Loucy (cell line): Measurements from ENCODE around the gene CDC42EP3.

Experiments
- H2AFZ ChIP-seq: fragments of 200-600 bp; sonication (generic); 2 replicates; pipeline ENCODE4 v1.6.0; 2016; ENCODE audit warnings: antibody characterized with exemption, mild to moderate bottlenecking, low read length, moderate library complexity
- H3F3A ChIP-seq: fragments of 200-600 bp; 2 replicates; pipeline ENCODE4 v1.6.0; 2016; ENCODE audit warnings: antibody characterized with exemption, low read depth, mild to moderate bottlenecking
- H3K27me3 ChIP-seq: fragments of 200-600 bp; sonication (generic); 2 replicates; pipeline ENCODE4 v1.6.1; 2014; ENCODE audit warnings: low read length, mild to moderate bottlenecking; ENCODE audit not compliant: insufficient read depth, poor library complexity, severe bottlenecking
- H3K36me3 ChIP-seq: fragments of 200-600 bp; sonication (generic); 2 replicates; pipeline ENCODE4 v1.6.1; 2016; ENCODE audit warnings: low read length; ENCODE audit not compliant: insufficient read depth
- H3K4me1 ChIP-seq: fragments of 200-600 bp; sonication (generic); 2 replicates; pipeline ENCODE4 v1.5.1; 2014; ENCODE audit warnings: low read length, mild to moderate bottlenecking; ENCODE audit not compliant: insufficient read depth, poor library complexity, severe bottlenecking
- H3K4me2 ChIP-seq: fragments of 200-600 bp; sonication (generic); 2 replicates; pipeline ENCODE4 v1.6.0; 2014; ENCODE audit warnings: antibody characterized with exemption, low read length, low read depth, mild to moderate bottlenecking; ENCODE audit not compliant: poor library complexity, severe bottlenecking
- H3K4me3 ChIP-seq: fragments of 200-600 bp; sonication (generic); 2 replicates; pipeline ENCODE4 v1.5.1; 2014; ENCODE audit warnings: low read length, mild to moderate bottlenecking, mixed read lengths; ENCODE audit not compliant: poor library complexity, severe bottlenecking
- H3K79me2 ChIP-seq: fragments of 200-600 bp; sonication (generic); 2 replicates; pipeline ENCODE4 v1.6.1; 2014; ENCODE audit warnings: low read length; ENCODE audit not compliant: insufficient read depth
- H3K9ac ChIP-seq: fragments of 200-600 bp; sonication (generic); 2 replicates; pipeline ENCODE4 v1.6.0; 2014; ENCODE audit warnings: mild to moderate bottlenecking, low read depth, low read length, moderate library complexity; ENCODE audit not compliant: poor library complexity, severe bottlenecking
- H3K9me2 ChIP-seq: fragments of 200-600 bp; sonication (generic); replicated peaks from 2 replicates; pipeline ENCODE4 v1.6.1; 2016; ENCODE audit warnings: low read depth, low read length, mixed read lengths
- H3K9me3 ChIP-seq: fragments of 200-600 bp; sonication (generic); 2 replicates; pipeline ENCODE4 v1.6.1; 2014; ENCODE audit warnings: mild to moderate bottlenecking, antibody characterized with exemption, low read length, low read depth; ENCODE audit not compliant: insufficient read depth
- H4K20me1 ChIP-seq: fragments of 200-600 bp; sonication (generic); 2 replicates; pipeline ENCODE4 v1.6.0; 2014; ENCODE audit warnings: antibody characterized with exemption, low read length, mild to moderate bottlenecking; ENCODE audit not compliant: insufficient read depth, poor library complexity, severe bottlenecking
- CTCF ChIP-seq: fragments of 200-600 bp; sonication (generic); conservative IDR thresholded peaks from 2 replicates; pipeline ENCODE4 v1.5.1; 2014; ENCODE audit warnings: mild to moderate bottlenecking, antibody characterized with exemption, low read length
- EZH2phosphoT487 ChIP-seq: fragments of 200-600 bp; IDR thresholded peaks from 2 replicates; pipeline ENCODE4 v1.6.1; 2018; ENCODE audit warnings: antibody characterized with exemption, mild to moderate bottlenecking, moderate library complexity, borderline replicate concordance

The CDC42EP3 gene

GRCh38 chr2:37619230-37619958 is 52.0 kb downstream of the CDC42EP3 start:
- Histone ChIP-seq H3K4me1 (peaks cover 33% of the 10 kb centered on the region), H3K36me3 (no peaks in the 10 kb centered on the region), H3K9me2 (no peaks in the 10 kb centered on the region), H3K27me3 (no peaks in the 10 kb centered on the region), H3K9me3 (no peaks in the 10 kb centered on the region), H3K4me2 (no peak overlapping the region), H2AFZ (no peak overlapping the region), H3K4me3 (no peak overlapping the region), H3K9ac (no peak overlapping the region), H3F3A (no peaks in the 10 kb centered on the region), H4K20me1 (no peaks in the 10 kb centered on the region), H3K79me2 (no peaks in the 10 kb centered on the region)
- no peak for TF ChIP-seq EZH2phosphoT487
- TF ChIP-seq CTCF = no peak

DNA sequence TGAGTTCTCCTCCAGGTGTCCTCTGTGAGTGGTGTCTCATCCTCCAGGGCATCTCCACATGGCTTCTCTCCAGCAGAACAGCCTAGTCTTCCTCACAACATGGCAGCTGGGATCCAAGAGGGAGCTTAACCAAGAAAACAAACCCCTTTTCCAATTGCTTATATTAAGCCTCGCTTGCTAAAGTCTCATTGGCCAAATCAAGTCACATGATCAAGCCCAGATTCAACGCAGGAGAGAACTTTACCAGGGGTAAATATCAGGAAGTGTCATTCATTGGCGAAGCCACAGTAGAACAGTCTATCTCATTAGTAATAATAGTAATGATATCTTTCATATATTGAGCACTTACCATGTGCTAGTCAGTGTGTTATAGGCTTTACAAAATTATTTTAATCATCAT is 53.1 kb downstream of the CDC42EP3 start:
- TF ChIP-seq CTCF (no peak), EZH2phosphoT487 (no peak)
- Histone ChIP-seq H2AFZ (no peak overlapping the region), H3F3A (no peaks in the 10 kb centered on the region), H3K4me2 (no peak overlapping the region), H4K20me1 (no peaks in the 10 kb centered on the region), H3K9me3 (no peaks in the 10 kb centered on the region), H3K9me2 (no peaks in the 10 kb centered on the region), H3K27me3 (no peaks in the 10 kb centered on the region), H3K36me3 (no peaks in the 10 kb centered on the region), H3K9ac (no peak overlapping the region), H3K4me1 (peaks cover 22% of the 10 kb centered on the region), H3K79me2 (no peaks in the 10 kb centered on the region), H3K4me3 (no peak overlapping the region)

GRCh38 chr2:37617119-37617892 is 54.1 kb downstream of the CDC42EP3 start:
- Histone ChIP-seq H3K9me3 (no peaks in the 10 kb centered on the region), H3K9ac (no peak overlapping the region), H3F3A (no peaks in the 10 kb centered on the region), H2AFZ (no peak overlapping the region), H3K79me2 (no peaks in the 10 kb centered on the region), H3K4me2 (peak overlapping the region; percentile 50), H3K36me3 (no peaks in the 10 kb centered on the region), H4K20me1 (no peaks in the 10 kb centered on the region), H3K27me3 (no peaks in the 10 kb centered on the region), H3K4me1 (peaks cover 22% of the 10 kb centered on the region), H3K4me3 (no peak overlapping the region), H3K9me2 (no peaks in the 10 kb centered on the region)
- TF ChIP-seq EZH2phosphoT487 (no peak), CTCF (no peak)
